SK-N-SH (cell line): ENCODE results near the gene TRAM2. TPM values are rescaled to one million over a fixed set of nuclear protein-coding genes. Genes with fewer than 3 reads are reported as not detected.

ENCODE experiments used
- CTCF ChIA-PET: fragments of 300-600, 350-600 bp; formaldehyde crosslinking; extraction: SDS; loops from one replicate; lab custom pipeline; 2021; lab: Yijun Ruan, JAX
- POLR2A ChIA-PET: fragments of 350-600 bp; sonication (Branson Sonifier 250); formaldehyde crosslinking; extraction: SDS; loops from one replicate; lab custom pipeline; 2020; ENCODE audit warnings: antibody characterized with exemption, inconsistent platforms; lab: Yijun Ruan, JAX
- DNase-seq: peaks from one replicate; pipeline ENCODE4 v3.0.0; 2012
- H2AFZ ChIP-seq: fragments of 200-600 bp; sonication (generic); 2 replicates; pipeline ENCODE4 v1.8.1; 2016; ENCODE audit warnings: antibody characterized with exemption, mild to moderate bottlenecking, low read depth
- H3F3A ChIP-seq: fragments of 200-600 bp; sonication (generic); replicated peaks from 2 replicates; pipeline ENCODE3; 2016; ENCODE audit warnings: antibody characterized with exemption, mild to moderate bottlenecking; ENCODE audit not compliant: insufficient read depth
- H3K27ac ChIP-seq, 2 experiments: fragments of 200-500 bp in 1 of 2; fragments of 200-600 bp in 1 of 2; sonication (Bioruptor generic) in 1 of 2; sonication (generic), shearing (Covaris generic) in 1 of 2; 2 replicates each; pipeline versions ENCODE4 v1.5.1 to v1.6.1; 2014 to 2016; ENCODE audit warnings: low read depth in 2 of 2, inconsistent platforms in 1 of 2, low read length in 1 of 2, mild to moderate bottlenecking in 1 of 2, mixed read lengths in 1 of 2
- H3K27me3 ChIP-seq: fragments of 200-600 bp; sonication (generic), shearing (Covaris generic); 2 replicates; pipeline ENCODE4 v1.6.1; 2016; ENCODE audit warnings: mixed run types; ENCODE audit not compliant: insufficient read depth
- H3K36me3 ChIP-seq, 2 experiments: fragments of 200-500 bp in 1 of 2; fragments of 200-600 bp in 1 of 2; sonication (Bioruptor generic) in 1 of 2; sonication (generic) in 1 of 2; replicated peaks in 1 of 2; 2 replicates each; pipeline versions ENCODE3 to v1.5.1; 2014 to 2016; ENCODE audit warnings: low read length in 1 of 2, mild to moderate bottlenecking in 1 of 2; ENCODE audit not compliant: insufficient read depth in 2 of 2, control insufficient read depth in 1 of 2
- H3K4me1 ChIP-seq, 2 experiments: fragments of 200-500 bp in 1 of 2; fragments of 200-600 bp in 1 of 2; sonication (Bioruptor generic) in 1 of 2; sonication (generic), shearing (Covaris generic) in 1 of 2; 2 replicates each; pipeline versions ENCODE4 v1.5.1 to v1.6.1; 2014 to 2016; ENCODE audit warnings: low read depth in 1 of 2, low read length in 1 of 2, mixed run types in 1 of 2; ENCODE audit not compliant: insufficient read depth in 2 of 2, control insufficient read depth in 1 of 2
- H3K4me2 ChIP-seq: fragments of 200-600 bp; sonication (generic), shearing (Covaris generic); 2 replicates; pipeline ENCODE4 v1.6.1; 2017; ENCODE audit warnings: mixed run types
- H3K4me3 ChIP-seq, 2 experiments: fragments of 200-500 bp in 1 of 2; fragments of 200-600 bp in 1 of 2; sonication (Bioruptor generic) in 1 of 2; sonication (generic), shearing (Covaris generic) in 1 of 2; 2 replicates each; pipeline versions ENCODE4 v1.5.1 to v1.8.1; 2014 to 2016; ENCODE audit warnings: low read depth in 2 of 2, inconsistent platforms in 1 of 2, low read length in 1 of 2, mild to moderate bottlenecking in 1 of 2, mixed read lengths in 1 of 2, moderate library complexity in 1 of 2
- H3K79me2 ChIP-seq: fragments of 200-600 bp; sonication (generic); 2 replicates; pipeline ENCODE4 v1.8.1; 2017; ENCODE audit warnings: mild to moderate bottlenecking; ENCODE audit not compliant: insufficient read depth
- H3K9ac ChIP-seq: fragments of 200-600 bp; sonication (generic); 2 replicates; pipeline ENCODE4 v1.6.1; 2017; ENCODE audit warnings: mixed run types
- H3K9me2 ChIP-seq: fragments of 200-600 bp; sonication (generic); 2 replicates; pipeline ENCODE4 v1.6.1; 2017; ENCODE audit warnings: mixed run types
- H3K9me3 ChIP-seq: fragments of 200-600 bp; sonication (generic); 2 replicates; pipeline ENCODE4 v1.6.1; 2017; ENCODE audit warnings: mixed run types, mild to moderate bottlenecking, moderate library complexity
- H4K20me1 ChIP-seq: fragments of 200-600 bp; sonication (generic); 2 replicates; pipeline ENCODE4 v1.6.1; 2017; ENCODE audit warnings: mild to moderate bottlenecking, mixed run types; ENCODE audit not compliant: insufficient read depth
- CHD2 ChIP-seq: fragments of 150-350 bp; IDR thresholded peaks from 2 replicates; pipeline ENCODE4 v1.6.1; 2018; ENCODE audit warnings: low read length; ENCODE audit not compliant: partially characterized antibody
- ELF1 ChIP-seq: IDR thresholded peaks from 2 replicates; pipeline ENCODE4 v1.4.0; 2012
- EP300 ChIP-seq, 2 experiments: IDR thresholded peaks; 2 replicates each; pipeline versions ENCODE4 v1.4.0 to v1.6.1; 2012; ENCODE audit warnings: borderline replicate concordance in 1 of 2, low read depth in 1 of 2, low read length in 1 of 2
- EZH2phosphoT487 ChIP-seq: fragments of 200-600 bp; sonication (generic); IDR thresholded peaks from 2 replicates; pipeline ENCODE4 v1.6.1; 2017; ENCODE audit warnings: low read depth, mixed run types, mild to moderate bottlenecking, antibody characterized with exemption, moderate library complexity, borderline replicate concordance
- FOSL2 ChIP-seq: IDR thresholded peaks from 2 replicates; pipeline ENCODE4 v1.4.0; 2012; ENCODE audit warnings: low read depth, mild to moderate bottlenecking, moderate library complexity, borderline replicate concordance
- FOXM1 ChIP-seq: IDR thresholded peaks from 2 replicates; pipeline ENCODE4 v1.4.0; 2012; ENCODE audit warnings: low read depth, mild to moderate bottlenecking
- GATA2 ChIP-seq: sonication (generic); formaldehyde crosslinking; IDR thresholded peaks from 2 replicates; pipeline ENCODE4 v1.5.0; 2020; ENCODE audit warnings: mild to moderate bottlenecking, missing genetic modification reagents
- MEF2A ChIP-seq: IDR thresholded peaks from 2 replicates; pipeline ENCODE4 v1.4.0; 2012; ENCODE audit warnings: low read depth, borderline replicate concordance
- NFIC ChIP-seq: IDR thresholded peaks from 2 replicates; pipeline ENCODE4 v1.4.0; 2012; ENCODE audit warnings: borderline replicate concordance
- NRF1 ChIP-seq: IDR thresholded peaks from 2 replicates; pipeline ENCODE4 v1.6.1; 2012; ENCODE audit warnings: low read depth, mild to moderate bottlenecking, low read length
- RCOR1 ChIP-seq: fragments of 150-350 bp; IDR thresholded peaks from 2 replicates; pipeline ENCODE4 v1.6.1; 2017; ENCODE audit warnings: antibody characterized with exemption, low read length
- TEAD4 ChIP-seq: IDR thresholded peaks from 2 replicates; pipeline ENCODE4 v1.4.0; 2012; ENCODE audit warnings: mild to moderate bottlenecking, borderline replicate concordance; ENCODE audit not compliant: insufficient read depth
- WGBS: methylation state at CpG from one replicate; pipeline ENCODE4 v1.1.6; 2017; ENCODE audit warnings: low lambda C conversion rate; 5-methylcytosine and 5-hydroxymethylcytosine counted together
- polyA plus RNA-seq, 3 experiments: library from polyadenylated mRNA; depleted of rRNA; stranded (reverse); fragments of >200 nt; gene quantifications; 2 replicates each; pipeline ENCODE4 v1.2.3, GENCODE V29; 2012
- TF ChIP-seq, protein P1 (sequence below): IDR thresholded peaks from 2 replicates; pipeline ENCODE4 v1.6.1; 2012; ENCODE audit warnings: mild to moderate bottlenecking, low read depth, low read length, moderate library complexity
- TF ChIP-seq, protein P2 (sequence below): IDR thresholded peaks from 2 replicates; pipeline ENCODE4 v1.4.0; 2012; ENCODE audit warnings: low read depth, borderline replicate concordance
- TF ChIP-seq, protein P3 (sequence below): fragments of 150-350 bp; IDR thresholded peaks from 2 replicates; pipeline ENCODE4 v1.6.1; 2017; ENCODE audit warnings: antibody characterized with exemption, low read length, low read depth, borderline replicate concordance

The TRAM2 gene
- polyA plus RNA-seq, 1 of the 3 experiments (the other 2 are of a cell fraction), result 26.4 TPM

DNA sequence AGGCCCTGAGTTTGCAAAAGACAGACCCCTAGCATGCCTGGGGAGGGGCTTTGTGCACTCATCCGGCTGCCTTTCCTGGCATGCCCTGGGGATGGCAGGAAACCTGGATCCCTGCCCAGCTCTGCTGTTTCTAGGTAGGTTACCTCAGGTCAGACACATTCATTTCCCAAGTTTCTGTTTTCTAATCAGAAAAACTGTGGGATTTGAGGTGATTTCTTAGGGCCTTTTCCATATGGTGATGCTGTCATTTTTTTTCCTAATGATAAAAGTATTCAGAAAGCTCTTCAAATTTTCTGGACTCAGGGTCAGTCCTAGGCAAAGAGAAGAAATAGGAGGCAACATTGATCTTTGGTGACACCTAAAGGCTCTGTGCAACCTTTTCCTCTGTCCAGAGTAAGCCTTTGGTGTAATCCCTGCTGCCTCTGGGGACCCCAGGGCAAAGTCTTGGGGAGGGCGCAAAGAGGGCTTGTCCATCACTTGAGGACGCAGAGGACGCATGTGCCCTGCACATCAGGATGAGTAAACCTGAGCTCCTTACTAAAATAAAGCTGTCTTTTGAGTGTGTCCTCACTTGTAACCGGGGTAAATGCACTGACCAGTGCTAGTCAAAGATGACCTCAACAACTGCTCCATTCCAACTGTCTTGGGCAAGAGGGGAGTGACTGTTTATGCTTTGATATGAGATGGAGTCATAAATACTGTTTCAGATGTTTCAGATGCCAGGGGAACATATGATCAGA, 13.5 kb upstream of the TRAM2 start (continued):
- peak in 1 of 2 experiments; percentile 80; a peak in 1 of 4 replicates for TF ChIP-seq EP300 (IDR thresholded peaks at IDR 0.05; ENCODE audit: borderline replicate concordance in 1 of 2, low read depth in 1 of 2, low read length in 1 of 2)

DNA sequence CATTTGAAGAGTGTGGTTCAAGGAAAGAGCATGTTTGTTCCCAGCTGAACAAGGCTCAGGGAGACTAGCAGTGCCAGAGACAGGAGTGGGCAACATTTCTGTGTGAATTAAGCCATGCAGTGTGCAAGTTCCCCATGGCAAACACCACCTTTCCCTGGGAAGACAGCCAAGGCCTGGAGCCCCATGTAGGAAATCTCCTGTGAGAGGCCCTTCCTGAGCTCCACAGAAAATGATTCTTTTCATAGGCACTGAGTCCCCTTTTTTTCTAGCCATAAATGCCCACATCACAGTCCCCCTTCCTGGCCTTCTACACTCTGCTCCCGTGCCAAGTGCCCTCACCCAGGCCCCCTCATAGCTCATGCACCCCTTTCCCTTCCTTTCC, 11.8 kb upstream of the TRAM2 start:
- no peaks in the 10 kb centered on the region for H3K36me3 ChIP-seq
- POLR2A ChIA-PET, result interaction anchor here (1.0 kb wide), 1 partner anchor 168 kb away, joined by 4 read pairs; no protein-coding TSS in a partner anchor
- no peaks in the 10 kb centered on the region for H4K20me1 ChIP-seq
- H3F3A ChIP-seq, result peaks cover 3% of the 10 kb centered on the region
- H3K4me3 ChIP-seq, result no peak overlapping the region
- H3K9me2 ChIP-seq, result no peaks in the 10 kb centered on the region
- H3K9me3 ChIP-seq, result no peaks in the 10 kb centered on the region
- H3K27me3 ChIP-seq, result no peaks in the 10 kb centered on the region
- H3K4me2 ChIP-seq, result 0 out of 2 replicates have a peak overlapping the region, but pooled peaks have one; percentile 30
- TF ChIP-seq, protein P1, sequence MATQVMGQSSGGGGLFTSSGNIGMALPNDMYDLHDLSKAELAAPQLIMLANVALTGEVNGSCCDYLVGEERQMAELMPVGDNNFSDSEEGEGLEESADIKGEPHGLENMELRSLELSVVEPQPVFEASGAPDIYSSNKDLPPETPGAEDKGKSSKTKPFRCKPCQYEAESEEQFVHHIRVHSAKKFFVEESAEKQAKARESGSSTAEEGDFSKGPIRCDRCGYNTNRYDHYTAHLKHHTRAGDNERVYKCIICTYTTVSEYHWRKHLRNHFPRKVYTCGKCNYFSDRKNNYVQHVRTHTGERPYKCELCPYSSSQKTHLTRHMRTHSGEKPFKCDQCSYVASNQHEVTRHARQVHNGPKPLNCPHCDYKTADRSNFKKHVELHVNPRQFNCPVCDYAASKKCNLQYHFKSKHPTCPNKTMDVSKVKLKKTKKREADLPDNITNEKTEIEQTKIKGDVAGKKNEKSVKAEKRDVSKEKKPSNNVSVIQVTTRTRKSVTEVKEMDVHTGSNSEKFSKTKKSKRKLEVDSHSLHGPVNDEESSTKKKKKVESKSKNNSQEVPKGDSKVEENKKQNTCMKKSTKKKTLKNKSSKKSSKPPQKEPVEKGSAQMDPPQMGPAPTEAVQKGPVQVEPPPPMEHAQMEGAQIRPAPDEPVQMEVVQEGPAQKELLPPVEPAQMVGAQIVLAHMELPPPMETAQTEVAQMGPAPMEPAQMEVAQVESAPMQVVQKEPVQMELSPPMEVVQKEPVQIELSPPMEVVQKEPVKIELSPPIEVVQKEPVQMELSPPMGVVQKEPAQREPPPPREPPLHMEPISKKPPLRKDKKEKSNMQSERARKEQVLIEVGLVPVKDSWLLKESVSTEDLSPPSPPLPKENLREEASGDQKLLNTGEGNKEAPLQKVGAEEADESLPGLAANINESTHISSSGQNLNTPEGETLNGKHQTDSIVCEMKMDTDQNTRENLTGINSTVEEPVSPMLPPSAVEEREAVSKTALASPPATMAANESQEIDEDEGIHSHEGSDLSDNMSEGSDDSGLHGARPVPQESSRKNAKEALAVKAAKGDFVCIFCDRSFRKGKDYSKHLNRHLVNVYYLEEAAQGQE, result no peak
- TF ChIP-seq FOSL2 (no peak), CHD2 (no peak), FOXM1 (no peak), EZH2phosphoT487 (no peak), RCOR1 (no peak), GATA2 (no peak), NFIC (no peak), NRF1 (no peak), ELF1 (no peak), MEF2A (no peak), TEAD4 (no peak)
- TF ChIP-seq, protein P2, sequence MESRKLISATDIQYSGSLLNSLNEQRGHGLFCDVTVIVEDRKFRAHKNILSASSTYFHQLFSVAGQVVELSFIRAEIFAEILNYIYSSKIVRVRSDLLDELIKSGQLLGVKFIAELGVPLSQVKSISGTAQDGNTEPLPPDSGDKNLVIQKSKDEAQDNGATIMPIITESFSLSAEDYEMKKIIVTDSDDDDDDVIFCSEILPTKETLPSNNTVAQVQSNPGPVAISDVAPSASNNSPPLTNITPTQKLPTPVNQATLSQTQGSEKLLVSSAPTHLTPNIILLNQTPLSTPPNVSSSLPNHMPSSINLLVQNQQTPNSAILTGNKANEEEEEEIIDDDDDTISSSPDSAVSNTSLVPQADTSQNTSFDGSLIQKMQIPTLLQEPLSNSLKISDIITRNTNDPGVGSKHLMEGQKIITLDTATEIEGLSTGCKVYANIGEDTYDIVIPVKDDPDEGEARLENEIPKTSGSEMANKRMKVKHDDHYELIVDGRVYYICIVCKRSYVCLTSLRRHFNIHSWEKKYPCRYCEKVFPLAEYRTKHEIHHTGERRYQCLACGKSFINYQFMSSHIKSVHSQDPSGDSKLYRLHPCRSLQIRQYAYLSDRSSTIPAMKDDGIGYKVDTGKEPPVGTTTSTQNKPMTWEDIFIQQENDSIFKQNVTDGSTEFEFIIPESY, result no peak
- TF ChIP-seq, protein P3, sequence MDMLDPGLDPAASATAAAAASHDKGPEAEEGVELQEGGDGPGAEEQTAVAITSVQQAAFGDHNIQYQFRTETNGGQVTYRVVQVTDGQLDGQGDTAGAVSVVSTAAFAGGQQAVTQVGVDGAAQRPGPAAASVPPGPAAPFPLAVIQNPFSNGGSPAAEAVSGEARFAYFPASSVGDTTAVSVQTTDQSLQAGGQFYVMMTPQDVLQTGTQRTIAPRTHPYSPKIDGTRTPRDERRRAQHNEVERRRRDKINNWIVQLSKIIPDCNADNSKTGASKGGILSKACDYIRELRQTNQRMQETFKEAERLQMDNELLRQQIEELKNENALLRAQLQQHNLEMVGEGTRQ, result no peak
- TF ChIP-seq, all 33 proteins: peak for 0
- Histone ChIP-seq H3K27ac (peak overlapping the region; percentile 10 to 97; a peak in 2 of 4 replicates), H3K4me1 (peaks cover 13 to 54% of the 10 kb centered on the region in 2 experiments; a peak in 3 of 4 replicates), H3K79me2 (no peaks in the 10 kb centered on the region), H3K9ac (no peak overlapping the region), H2AFZ (no peak overlapping the region)
- CTCF ChIA-PET, result interaction anchor here (1.5 to 4.2 kb wide), 5 partner anchors 10 to 74 kb away, joined by 3 to 22 read pairs (median 12); partner anchors contain the start of gene TRAM2
- DNase-seq, result no peak
- WGBS, result 100% methylated on average over 1 of the region's 1 CpG
